ENCODE data around the gene CRTC1.
A peak's percentile ranks its signal among the peaks of the same experiment; 100 is the strongest.

The CRTC1 gene, protein sequence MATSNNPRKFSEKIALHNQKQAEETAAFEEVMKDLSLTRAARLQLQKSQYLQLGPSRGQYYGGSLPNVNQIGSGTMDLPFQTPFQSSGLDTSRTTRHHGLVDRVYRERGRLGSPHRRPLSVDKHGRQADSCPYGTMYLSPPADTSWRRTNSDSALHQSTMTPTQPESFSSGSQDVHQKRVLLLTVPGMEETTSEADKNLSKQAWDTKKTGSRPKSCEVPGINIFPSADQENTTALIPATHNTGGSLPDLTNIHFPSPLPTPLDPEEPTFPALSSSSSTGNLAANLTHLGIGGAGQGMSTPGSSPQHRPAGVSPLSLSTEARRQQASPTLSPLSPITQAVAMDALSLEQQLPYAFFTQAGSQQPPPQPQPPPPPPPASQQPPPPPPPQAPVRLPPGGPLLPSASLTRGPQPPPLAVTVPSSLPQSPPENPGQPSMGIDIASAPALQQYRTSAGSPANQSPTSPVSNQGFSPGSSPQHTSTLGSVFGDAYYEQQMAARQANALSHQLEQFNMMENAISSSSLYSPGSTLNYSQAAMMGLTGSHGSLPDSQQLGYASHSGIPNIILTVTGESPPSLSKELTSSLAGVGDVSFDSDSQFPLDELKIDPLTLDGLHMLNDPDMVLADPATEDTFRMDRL

DNA sequence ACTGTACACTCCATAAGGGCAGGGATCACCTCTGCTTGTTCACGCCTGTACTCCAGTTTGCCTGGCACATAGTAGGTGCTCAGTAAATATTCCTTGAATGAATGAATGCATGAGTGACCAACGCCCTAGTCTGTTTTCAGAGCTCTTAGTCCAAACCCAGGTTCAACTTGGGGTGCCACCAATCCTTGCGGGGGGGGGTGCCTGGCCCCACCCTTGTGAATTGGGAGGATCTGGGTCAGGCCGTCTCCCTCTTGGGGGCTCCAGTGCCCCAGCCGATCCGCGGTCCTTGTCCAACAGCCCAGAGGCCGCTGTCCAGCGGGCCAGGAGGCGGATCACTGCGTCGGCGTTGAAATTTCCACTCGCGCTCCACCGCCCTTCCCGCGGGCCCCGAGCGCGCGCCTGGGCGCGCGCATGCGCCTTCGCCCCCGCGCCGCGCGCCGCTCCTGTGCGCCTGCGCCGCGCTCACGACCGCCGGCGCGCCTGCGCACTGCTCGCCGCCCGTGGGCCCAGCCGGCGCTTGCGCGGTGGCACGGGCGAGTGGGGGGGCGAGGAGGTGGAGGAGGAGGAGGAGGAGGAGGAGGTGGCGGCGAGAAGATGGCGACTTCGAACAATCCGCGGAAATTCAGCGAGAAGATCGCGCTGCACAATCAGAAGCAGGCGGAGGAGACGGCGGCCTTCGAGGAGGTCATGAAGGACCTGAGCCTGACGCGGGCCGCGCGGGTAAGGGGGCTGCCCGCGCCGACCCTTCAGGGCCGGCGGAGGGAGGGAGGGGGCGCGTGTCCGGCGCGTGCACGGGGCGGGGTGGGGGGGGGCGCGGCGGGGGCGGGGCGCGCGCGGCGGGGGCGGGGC is at the start of gene CRTC1:
Gene CRTC1 (plus strand): TSS at position 572 of the 849 bp plus-strand sequence. CDS start 23 bp downstream, at position 595.
- DNase-seq (ENCODE audit: low read depth in 2 of 2): peak; percentile 91 to 92

DNA sequence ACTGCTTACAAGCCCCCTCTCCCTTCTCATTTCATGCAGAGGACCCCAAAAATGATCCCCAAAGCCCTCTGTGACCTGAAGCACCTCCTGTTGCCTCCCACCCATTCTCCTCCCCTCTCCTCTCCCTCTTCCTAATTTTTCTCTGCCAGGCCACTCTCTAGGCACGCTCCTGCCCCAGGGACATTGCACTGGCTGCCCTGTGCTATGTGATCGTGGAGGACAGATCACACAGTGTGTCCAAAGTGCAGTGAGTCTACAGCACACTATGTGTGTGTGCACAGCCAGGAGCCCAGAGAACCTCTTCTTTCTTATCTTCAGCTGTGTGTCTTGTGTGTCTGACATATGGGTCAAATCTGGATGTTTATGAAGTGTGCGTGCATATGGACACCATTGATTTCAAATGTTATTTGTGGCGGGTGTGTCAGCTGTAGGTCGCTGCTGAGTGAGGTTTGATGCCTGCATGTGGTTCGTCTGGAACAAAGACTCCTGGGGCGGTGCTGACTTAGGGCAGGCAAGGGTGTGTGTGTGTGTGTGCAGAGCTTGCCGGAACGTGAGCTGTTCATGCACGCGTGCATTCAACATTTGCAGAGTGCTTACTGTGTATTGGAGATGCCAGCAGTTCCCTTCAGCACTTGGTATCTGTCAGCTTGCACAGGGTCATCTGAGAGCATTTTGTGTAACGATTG is 48.7 kb upstream of the CRTC1 start:
- DNase-seq (ENCODE audit: low read depth in 2 of 2): no peak

DNA sequence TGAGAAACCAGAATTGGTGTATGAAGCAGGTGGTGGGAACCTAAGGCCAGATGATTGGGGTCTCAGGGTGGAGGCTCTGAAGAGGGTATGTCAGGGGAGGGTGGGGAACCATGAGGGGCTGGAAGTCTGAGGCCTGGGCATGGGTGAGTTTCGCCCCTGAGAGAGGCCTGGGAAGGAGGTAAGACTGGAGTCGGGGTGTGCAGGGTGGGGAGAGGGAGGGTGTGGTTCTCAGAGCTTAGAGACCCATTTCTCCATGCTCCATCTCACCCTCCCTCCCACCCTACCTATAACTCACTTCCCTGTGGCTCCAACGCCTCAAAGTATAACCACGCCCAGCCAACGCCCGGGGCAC is 47.7 kb upstream of the CRTC1 start:
- no peak for DNase-seq (ENCODE audit: low read depth in 2 of 2)

DNA sequence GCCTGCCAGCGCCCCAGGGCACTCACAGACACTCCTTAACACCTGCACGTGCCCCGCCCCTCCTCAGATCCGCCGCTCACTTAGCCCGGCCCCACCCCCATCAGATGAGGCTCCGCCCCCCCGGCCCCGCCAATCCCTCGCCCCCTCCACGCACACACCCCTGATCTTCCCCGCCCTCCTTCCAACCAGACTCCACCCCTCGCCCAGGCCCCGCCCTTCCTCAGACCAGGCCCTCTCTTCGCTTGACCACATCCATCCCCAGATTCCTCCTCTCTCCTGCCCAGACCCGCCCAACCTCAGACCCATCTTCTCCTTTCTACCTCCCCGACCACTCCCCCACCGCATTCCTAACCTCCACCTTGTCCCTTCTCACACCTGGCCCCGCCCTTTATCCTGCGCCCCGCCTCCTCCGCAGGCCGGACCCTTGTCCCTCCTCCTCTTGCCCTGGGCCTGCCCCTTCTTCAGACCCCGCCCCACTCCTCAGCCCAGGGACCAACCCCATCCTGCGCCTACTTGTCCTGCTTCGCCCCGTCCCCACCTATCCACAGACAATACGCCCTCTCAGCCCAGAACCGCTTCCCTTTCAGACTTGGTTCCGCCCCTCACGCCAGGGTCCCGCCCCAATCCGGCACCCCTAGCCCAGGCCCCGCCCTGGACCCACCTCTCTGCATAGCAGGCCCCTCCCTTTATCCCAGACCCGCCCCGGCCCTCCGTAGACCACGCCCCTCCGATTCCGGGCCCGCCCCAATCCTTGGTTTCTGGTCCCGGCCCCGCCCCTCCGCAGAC is 47.1 kb upstream of the CRTC1 start:
- peak; percentile 99 to 100 for DNase-seq (ENCODE audit: low read depth in 2 of 2)

DNA sequence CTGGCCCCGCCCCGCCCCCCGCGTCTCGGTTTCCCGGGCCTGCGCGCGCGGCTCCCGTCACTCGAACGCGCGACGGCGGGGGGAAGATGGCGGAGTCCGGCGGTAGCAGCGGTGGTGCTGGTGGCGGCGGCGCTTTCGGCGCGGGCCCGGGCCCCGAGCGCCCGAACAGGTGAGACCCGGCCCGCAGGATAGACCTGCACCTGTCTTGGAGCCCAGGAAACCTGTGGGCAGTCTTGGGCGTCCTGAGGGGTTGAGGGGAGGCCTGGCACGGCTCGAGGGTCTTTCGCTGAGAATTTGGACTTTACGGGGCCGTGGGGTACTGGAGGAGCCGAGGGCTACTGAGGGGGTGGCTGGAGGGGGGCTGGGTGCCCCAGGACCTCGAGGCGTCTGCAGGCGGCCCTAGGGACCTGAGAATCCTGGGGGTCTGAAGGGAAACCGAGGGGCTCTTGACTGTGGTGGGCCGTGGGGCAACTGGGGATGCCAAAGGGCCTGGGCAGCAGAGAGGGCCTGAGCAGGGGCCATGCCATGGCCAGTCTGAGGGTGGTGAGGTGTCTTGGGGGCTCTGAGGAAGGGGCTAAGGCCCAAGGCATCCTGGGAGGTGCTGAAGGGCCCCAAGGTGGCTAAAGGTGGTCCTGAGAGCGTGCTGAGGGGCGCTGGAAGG is 46.4 kb upstream of the CRTC1 start, which contains the start of gene KLHL26:
Gene KLHL26 (plus strand): TSS at position 60 of the 661 bp plus-strand sequence. CDS start 27 bp downstream, at position 87.
- no peak for DNase-seq (ENCODE audit: low read depth in 2 of 2)

DNA sequence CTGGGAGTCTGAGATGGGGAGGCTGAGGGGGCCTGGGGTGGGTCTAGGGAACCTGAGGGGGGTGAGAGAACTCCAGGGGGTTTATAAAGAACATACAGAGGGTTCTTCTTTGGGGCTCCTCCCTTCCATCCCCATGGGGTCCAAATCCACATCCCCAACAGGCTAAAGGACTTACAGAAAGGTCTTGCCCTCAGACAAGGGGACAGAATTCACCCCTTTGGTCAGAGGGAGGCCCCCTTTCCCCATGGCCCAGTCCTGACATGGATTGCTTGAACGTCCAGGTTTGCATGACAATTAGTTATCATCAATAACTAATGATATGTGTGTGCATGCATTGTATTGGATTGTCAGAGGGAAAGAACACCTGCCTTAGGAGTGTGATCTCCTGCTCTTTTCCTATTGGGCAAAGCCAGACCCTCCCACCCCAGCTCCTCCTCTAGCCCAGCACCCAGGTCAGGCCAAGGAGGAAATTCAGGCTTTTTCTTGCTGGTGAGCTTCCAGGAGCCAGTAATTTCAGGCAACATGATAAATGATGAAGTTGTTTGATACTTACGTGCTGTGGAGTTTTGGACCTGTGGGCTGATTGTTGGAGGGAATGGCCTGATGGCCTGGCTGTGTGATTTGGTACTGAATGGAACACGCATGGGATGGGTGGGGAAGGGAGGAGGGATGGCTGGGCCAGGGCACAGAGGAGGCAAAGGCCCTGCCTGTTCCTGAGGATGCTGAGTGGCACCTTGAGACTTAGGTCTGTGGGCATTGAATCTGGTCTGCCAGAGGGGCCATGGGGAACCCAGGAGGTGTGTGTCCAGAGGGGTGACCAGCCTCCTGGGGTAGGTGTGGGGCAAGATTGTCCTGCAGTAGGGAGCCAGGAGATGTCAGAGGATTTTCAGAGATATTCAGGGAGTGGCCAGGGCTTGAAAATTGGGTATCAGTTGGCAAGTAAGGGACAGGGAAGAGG is 45.5 kb upstream of the CRTC1 start:
- no peak for DNase-seq (ENCODE audit: low read depth in 2 of 2)

DNA sequence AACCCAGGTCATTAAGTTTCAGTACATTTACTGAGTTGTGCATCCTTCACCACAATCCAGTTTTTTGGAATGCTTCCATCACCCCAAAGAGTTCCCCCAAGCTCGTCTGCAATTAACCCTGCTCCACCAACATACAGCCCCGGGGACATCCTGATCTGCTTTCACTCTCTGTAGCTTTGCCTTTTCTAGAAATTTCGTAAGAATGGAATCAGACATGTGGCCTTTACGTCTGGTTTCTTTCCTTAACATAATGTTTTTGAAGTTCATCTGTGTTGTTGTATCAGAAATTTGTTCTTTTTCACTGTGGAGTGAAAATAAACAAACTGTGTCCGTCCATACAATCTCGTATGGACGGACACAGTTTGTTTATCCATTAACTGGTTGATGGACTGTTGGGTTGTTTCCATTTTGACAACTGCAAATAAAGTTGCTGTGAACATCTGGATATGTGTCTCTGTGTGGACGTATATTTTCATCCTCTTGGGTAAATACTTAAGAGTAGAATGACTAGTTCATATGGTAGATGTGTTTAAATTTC is 43.7 kb upstream of the CRTC1 start:
- DNase-seq (ENCODE audit: low read depth in 2 of 2): no peak

DNA sequence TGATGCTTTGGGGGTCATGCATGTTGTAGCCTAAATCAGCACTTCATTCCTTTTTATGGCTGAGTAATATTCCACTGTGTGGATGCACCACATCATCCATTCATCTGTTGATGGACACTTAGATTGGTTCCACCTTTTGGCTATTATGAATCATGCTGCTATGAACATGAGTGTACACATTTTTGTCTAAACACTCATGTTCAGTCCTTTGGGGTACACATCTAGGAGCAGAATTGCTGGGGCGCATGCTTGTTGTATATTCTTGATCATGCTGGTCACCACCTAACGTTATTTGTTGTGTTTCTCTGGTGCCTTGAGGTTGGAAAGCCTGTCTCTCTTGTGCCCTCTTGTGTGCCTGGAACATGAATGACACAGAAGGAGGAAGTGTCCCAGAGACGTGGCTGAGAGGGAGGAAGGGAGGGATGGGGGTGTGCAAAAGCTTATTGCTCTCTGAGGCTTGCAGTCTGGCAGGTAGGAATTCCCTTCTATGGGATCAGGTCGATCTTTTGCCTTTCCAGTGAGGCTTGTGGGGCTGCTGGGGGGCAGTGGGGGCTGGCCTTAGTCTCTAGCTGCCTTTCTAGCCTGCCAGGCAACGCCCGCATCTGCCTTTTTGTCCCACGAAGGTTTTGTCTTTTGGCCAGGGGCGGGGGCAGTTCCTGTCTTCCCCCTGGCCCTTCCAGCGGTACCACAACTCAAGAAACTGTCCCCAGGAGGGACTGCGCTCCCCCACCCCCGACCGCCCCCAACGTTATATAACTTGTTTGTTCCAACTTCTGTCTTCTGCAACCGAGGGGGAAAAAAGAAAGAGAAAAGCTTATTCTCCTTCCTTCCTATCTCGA is 39.1 kb upstream of the CRTC1 start:
- DNase-seq (ENCODE audit: low read depth in 2 of 2): no peak

DNA sequence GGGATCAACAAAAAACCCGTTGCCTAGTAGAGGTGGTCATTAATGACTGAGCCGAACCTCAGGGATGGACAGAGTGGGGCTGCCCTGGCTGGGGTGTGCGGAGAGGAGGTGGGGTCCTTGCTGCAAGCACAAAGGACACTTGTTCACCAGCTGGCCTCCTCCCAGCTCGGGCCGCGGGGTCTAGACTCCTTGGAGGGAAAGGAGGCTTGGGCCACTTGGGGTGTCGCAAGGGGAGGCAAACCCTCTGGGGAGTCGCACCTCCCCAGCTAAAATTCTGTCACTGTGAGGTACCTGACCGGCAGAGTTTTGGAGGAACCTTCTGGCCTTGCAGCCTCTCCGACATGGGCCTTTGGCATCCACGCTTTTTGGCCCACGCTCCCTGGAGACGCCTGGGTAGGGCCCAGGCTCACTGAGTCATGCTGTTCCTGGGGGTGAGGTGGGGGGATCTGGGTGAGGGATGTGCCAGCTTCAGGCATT is 38.4 kb upstream of the CRTC1 start:
- no peak for DNase-seq (ENCODE audit: low read depth in 2 of 2)

DNA sequence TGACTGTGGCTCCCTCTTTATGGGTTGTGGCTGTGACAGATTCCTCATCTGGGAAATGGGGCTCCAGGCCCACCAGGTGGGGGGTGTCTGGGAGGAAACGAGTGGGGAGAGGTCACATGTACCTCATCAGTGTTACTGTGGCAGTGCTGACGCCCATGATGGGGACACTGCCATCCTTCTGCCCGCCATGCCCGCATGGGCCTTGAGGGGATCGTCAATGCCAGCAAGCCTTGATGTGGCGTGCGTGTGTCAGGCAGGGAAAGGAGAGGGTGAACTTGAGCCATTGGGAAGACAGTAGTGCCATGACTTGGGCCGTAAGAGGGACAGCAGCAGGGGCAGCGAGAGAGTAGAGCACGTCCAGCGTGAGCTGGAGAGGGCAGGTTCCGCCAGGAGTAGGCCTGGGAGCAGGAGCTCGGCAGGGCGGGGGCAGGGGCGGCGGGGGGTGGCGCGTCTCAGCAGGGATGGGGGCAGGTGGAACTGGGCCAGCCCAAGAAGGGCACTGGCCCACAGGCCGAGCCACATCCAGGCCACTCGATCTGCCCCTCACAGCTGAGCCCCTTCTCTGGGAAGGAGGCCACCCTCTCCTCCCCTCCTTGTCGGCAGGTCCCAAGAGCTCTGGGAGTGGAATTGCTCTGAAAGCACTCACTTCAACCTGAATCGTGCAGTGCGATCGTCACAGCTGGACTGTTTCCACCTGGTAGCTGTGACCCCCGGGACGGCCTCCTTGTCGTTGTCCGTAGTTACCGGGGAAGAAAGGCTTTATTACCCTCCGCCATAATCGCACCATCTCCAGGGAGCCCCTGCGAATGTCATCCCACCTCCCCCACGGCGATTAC is 36.7 kb upstream of the CRTC1 start:
- no peak for DNase-seq (ENCODE audit: low read depth in 2 of 2)

DNA sequence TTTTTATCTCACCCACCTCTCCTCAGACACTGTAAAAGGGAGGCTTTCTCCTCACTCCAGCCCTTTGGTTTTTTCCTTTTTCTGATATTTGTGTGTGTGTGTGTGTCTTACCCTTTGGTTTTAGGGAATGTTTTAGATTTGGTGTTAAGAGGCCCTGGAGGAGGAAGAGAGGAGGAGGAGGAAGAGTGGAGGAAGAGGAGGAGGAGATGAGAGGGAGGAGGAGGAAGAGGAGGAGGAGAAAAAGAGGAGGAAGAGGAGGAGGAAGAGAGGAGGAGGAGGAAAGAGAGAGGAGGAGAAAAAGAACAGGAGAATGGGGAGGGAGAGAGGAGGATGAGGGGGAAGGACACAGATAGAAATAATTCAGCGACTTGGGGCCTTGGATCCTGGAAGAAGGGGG is 36.1 kb upstream of the CRTC1 start:
- DNase-seq (ENCODE audit: low read depth in 2 of 2): no peak

DNA sequence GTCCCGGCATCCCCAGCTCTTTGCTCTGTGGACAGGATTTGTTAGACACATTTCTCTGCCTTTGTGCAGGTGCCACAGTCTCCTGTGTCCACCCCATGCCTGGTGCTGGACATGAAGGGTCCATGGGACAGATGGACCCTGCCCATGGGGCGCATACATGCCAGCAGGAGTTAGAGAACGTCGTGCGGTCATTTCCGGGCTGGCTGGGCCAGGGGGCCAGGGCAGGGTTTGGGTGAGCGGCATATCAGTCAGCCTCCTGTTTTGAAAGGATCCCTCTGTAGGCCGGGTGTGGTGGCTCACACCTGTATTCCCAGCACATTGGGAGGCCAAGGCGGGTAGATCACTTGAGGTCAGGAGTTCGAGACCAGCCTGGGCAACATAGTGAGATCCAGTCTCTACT is 35.7 kb upstream of the CRTC1 start:
- no peak for DNase-seq (ENCODE audit: low read depth in 2 of 2)

DNA sequence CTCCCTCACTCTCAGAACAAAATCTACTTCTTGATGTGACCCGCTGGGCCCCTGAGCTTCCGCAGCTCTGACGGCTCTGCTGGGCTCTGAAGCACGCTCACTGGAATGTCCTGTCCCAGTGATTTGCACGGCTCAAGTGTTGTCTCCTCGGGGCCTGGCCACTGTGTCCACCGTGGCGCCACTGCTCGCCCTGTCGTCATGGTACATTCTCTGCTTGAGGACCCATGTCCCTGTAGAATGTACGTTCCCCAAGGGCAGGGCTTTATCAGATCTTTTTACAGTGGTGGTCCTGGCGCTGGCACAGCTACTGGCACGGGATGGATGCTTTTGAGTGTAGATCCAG is 34.5 kb upstream of the CRTC1 start:
- no peak for DNase-seq (ENCODE audit: low read depth in 2 of 2)

DNA sequence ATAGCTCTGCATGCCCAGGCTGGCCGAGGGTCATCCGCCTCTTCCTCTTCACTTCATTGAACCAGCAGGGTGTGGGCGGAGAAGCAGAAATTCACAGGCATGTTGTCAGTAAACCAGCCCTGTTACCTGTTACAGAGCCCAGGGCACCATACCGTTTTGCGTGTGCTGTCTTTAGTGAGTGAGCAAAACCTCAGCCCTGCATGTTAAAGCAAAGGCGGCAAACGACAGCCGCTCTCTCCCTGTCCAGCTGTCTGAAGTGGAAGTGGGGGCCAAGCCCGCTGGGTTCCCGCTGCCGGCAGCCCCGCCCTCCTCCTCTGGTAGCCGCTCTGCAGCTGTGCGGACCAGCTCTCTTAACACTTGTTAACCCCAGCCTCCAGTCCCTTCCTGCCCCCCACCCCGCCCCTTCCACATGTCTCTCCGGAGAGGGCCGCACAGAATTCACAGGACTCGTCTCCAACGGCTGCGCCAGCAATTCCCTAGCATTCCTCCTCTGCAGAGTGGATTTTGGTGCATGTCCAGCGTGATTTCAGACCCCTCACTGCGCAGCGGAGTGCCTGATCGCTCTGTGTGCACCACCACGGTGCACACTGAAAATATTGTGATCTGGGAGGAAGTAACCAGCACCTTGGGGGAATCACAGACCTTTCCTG is 34.0 kb upstream of the CRTC1 start:
- DNase-seq (ENCODE audit: low read depth in 2 of 2): no peak

DNA sequence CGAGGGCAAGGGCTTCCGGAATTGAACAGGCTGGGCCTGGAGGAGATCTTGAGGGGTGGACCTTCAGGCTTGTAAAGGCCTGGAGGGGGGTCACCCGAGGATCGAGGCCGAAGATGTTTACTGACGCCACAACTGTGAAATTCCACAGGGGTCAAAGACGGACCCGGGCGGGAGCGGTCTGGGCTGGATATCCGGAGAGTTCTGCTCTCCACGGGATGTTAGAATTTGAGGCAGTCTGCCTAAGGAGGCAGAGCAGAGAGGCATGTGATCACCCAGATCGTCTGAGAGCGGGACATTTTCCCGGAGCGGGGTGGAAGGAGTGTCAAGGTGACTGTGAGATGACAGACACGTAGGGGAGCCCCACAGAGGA is 33.5 kb upstream of the CRTC1 start:
- DNase-seq (ENCODE audit: low read depth in 2 of 2): no peak

DNA sequence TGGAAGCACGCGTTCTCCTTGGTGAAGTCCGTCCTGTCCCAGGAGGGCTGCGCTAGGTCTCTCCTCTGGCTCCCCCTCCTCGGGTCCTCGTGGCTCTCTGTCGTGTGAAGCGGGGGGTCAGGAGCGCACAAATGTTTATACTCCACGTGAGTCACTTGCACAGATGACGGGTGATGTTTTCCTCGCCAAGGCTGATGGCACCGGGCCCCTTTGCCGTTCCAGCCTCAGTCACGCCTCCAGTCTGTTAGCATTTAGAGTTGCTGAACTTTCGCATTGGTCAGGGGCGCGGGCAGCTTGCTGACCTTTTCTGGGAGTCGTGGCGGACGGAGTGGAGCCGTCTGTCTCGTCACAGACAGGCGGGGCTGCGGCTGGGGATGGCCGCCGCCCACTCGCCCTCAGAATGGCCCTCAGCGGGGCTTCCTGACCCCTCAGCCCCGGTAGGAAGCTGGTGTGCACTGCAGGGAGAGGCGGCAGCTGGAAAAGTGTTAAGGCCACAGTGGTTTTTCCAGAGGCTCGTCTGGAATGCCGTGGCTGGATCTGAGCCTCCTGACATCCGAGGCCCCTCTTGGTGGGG is 32.9 kb upstream of the CRTC1 start:
- DNase-seq (ENCODE audit: low read depth in 2 of 2): no peak

Measured in stimulated activated CD4-positive, alpha-beta T cell treated with anti-CD3 and anti-CD28 coated beads, Interleukin-1b, Interleukin-23, amount 100 ng/mL, for 4 hours (primary cell).